PC-3 (cell line): ENCODE data around the gene MPP1. TPM values are rescaled to one million over a fixed set of nuclear protein-coding genes. Genes with fewer than 3 reads are reported as not detected.
A peak's percentile ranks its signal among the peaks of the same experiment; 100 is the strongest.

Experiments used
- ATAC-seq: fragments of 200-7000 bp; cut with Tn5 transposase; 2 replicates; pipeline ENCODE4 v1.9.1; 2020; ENCODE audit warnings: mild to moderate bottlenecking, moderate library complexity
- Bru-seq: library from RNA; stranded (reverse); fragments of 400-500 nt; gene quantifications from one replicate; lab custom pipeline; 2021; lab: Mats Ljungman, UMichigan
- BruChase-seq, 2 experiments: library from RNA; stranded (reverse); fragments of 400-500 nt; gene quantifications; one replicate each; lab custom pipeline; 2021; lab: Mats Ljungman, UMichigan
- BruUV-seq: library from RNA; stranded (reverse); fragments of 400-500 nt; replicated peaks from 2 replicates; lab custom pipeline; 2021; lab: Mats Ljungman, UMichigan
- CTCF ChIA-PET: fragments of 300-600 bp; sonication (Branson Sonifier 250); formaldehyde crosslinking; loops from one replicate; lab custom pipeline; 2022; ENCODE audit warnings: antibody characterized with exemption; lab: Charles Lee
- POLR2A ChIA-PET: fragments of 300-600 bp; sonication (Branson Sonifier 250); formaldehyde crosslinking; loops from one replicate; lab custom pipeline; 2022; ENCODE audit warnings: antibody characterized with exemption; ENCODE audit not compliant: unreplicated experiment; lab: Charles Lee
- DNase-seq: peaks from one replicate; pipeline ENCODE4 v3.0.0-alpha.2; 2015
- H2AFZ ChIP-seq: fragments of 300-600 bp; sonication (generic); 2 replicates; pipeline ENCODE4 v1.6.0; 2016; ENCODE audit warnings: antibody characterized with exemption, low read length
- H3F3A ChIP-seq: fragments of 300-600 bp; sonication (generic); one replicate; pipeline ENCODE4 v1.6.0; 2017; ENCODE audit warnings: antibody characterized with exemption, low read length, control low read depth, mild to moderate bottlenecking; ENCODE audit not compliant: unreplicated experiment
- H3K27ac ChIP-seq: fragments of 300-600 bp; sonication (generic); 2 replicates; pipeline ENCODE4 v1.5.1; 2016; ENCODE audit warnings: mild to moderate bottlenecking, low read length
- H3K27me3 ChIP-seq: fragments of 300-600 bp; sonication (generic); 2 replicates; pipeline ENCODE4 v1.6.1; 2016; ENCODE audit warnings: low read length, mixed read lengths
- H3K36me3 ChIP-seq: fragments of 300-600 bp; sonication (generic); 2 replicates; pipeline ENCODE4 v1.6.1; 2016; ENCODE audit warnings: low read depth, mixed run types, low read length, mixed read lengths
- H3K4me1 ChIP-seq: fragments of 300-600 bp; sonication (generic); 2 replicates; pipeline ENCODE4 v1.5.1; 2016; ENCODE audit warnings: low read length; ENCODE audit not compliant: insufficient read depth
- H3K4me2 ChIP-seq: fragments of 300-600 bp; sonication (generic); 2 replicates; pipeline ENCODE4 v1.6.0; 2016; ENCODE audit warnings: low read length
- H3K4me3 ChIP-seq: fragments of 300-600 bp; sonication (generic); 2 replicates; pipeline ENCODE4 v1.5.1; 2016; ENCODE audit warnings: mild to moderate bottlenecking, low read length, mixed read lengths
- H3K79me2 ChIP-seq: fragments of 300-600 bp; sonication (generic); 2 replicates; pipeline ENCODE4 v1.6.1; 2017; ENCODE audit warnings: low read length, mixed read lengths
- H3K9ac ChIP-seq: fragments of 300-600 bp; sonication (generic); 2 replicates; pipeline ENCODE4 v1.6.0; 2016; ENCODE audit warnings: mild to moderate bottlenecking, low read length
- H3K9me2 ChIP-seq: fragments of 300-600 bp; sonication (generic); replicated peaks from 2 replicates; pipeline ENCODE4 v1.6.1; 2016; ENCODE audit warnings: mixed run types, low read length, mixed read lengths
- H3K9me3 ChIP-seq: fragments of 300-600 bp; sonication (generic); 2 replicates; pipeline ENCODE4 v1.6.1; 2016; ENCODE audit warnings: low read length, mixed read lengths
- H4K20me1 ChIP-seq: fragments of 300-600 bp; sonication (generic); 2 replicates; pipeline ENCODE4 v1.6.1; 2016; ENCODE audit warnings: low read length, mixed read lengths
- CTCF ChIP-seq: fragments of 300-600 bp; sonication (generic); conservative IDR thresholded peaks from 2 replicates; pipeline ENCODE4 v1.5.1; 2017; ENCODE audit warnings: antibody characterized with exemption, low read depth, mild to moderate bottlenecking, low read length
- EZH2 ChIP-seq: fragments of 300-600 bp; sonication (generic); IDR thresholded peaks from one replicate; pipeline ENCODE4 v1.6.1; 2017; ENCODE audit warnings: antibody characterized with exemption, mild to moderate bottlenecking, low read length; ENCODE audit not compliant: unreplicated experiment
- EZH2phosphoT487 ChIP-seq: fragments of 300-600 bp; sonication (generic); IDR thresholded peaks from 2 replicates; pipeline ENCODE4 v1.6.1; 2018; ENCODE audit warnings: mild to moderate bottlenecking, antibody characterized with exemption, low read length, borderline replicate concordance
- intact Hi-C: fragments of 100-400 bp; cut with micrococcal nuclease; formaldehyde crosslinking; loops from 2 replicates; pipeline ENCODE4 v1.9.0; 2023
- long read RNA-seq: library from polyadenylated mRNA; unstranded; transcript quantifications from one replicate; pipeline ENCODE4 v2.0.0, GENCODE V29; 2021; ENCODE audit not compliant: unreplicated experiment
- total RNA-seq: library from RNA; depleted of rRNA; stranded (reverse); fragments of >200 nt; gene quantifications from 2 replicates; pipeline ENCODE4 v1.2.3, GENCODE V29; 2014; rRNA removed

Gene MPP1
- total RNA-seq (18.3 and 18.8 TPM in 2 replicates), Bru-seq, nascent RNA (percentile 43 among the genes with signal in this experiment), BruChase-seq, experiment 1, labeled RNA remaining after a 6-hour chase (percentile 46 among the genes with signal in this experiment), BruChase-seq, experiment 2, labeled RNA remaining after a 2-hour chase (percentile 51 among the genes with signal in this experiment)
- long read RNA-seq, transcript MPP1-202 (12 exons, 2,042 nt) = major isoform, 15 of 21 reads
- long read RNA-seq, partial matches to known transcripts = 0 of 21 reads
- long read RNA-seq, other reads (novel, unspliced or antisense) = 6 of 21 reads

GRCh38 chrX:154804957-154805695, at the start of gene MPP1:
Gene MPP1, minus strand, starts transcription at chrX:154805485. Its CDS starts 112 bp downstream, at chrX:154805373.
- no peak within 1 kb of the TSS for H3K27ac ChIP-seq
- no peaks in the 10 kb centered on the region for H3K79me2 ChIP-seq
- H3K4me2 ChIP-seq = peak within 1 kb of the TSS; percentile 97
- TF ChIP-seq EZH2 (no peak), CTCF (no peak), EZH2phosphoT487 (no peak)
- peak within 1 kb of the TSS; percentile 92 for H3K4me3 ChIP-seq
- H3F3A ChIP-seq = peaks cover 1% of the 10 kb centered on the region
- H3K9me3 ChIP-seq = no peaks in the 10 kb centered on the region
- intact Hi-C loops = loop anchor here (5.0 kb wide), 1 partner anchor 43 kb away; the partner anchor contains the start of gene DKC1
- H3K9me2 ChIP-seq = no peaks in the 10 kb centered on the region
- H3K27me3 ChIP-seq = no peaks in the 10 kb centered on the region
- ChIA-PET CTCF (no interaction called here), POLR2A (no interaction called here)
- BruUV-seq = TSS peak; percentile 43
- no peaks in the 10 kb centered on the region for H3K36me3 ChIP-seq
- peaks cover 33% of the 10 kb centered on the region for H3K4me1 ChIP-seq
- peak within 1 kb of the TSS; percentile 67 for H3K9ac ChIP-seq
- DNase-seq (peak; percentile 86), ATAC-seq (peak; percentile 97)
- peak within 1 kb of the TSS; percentile 99 for H2AFZ ChIP-seq
- H4K20me1 ChIP-seq = no peaks in the 10 kb centered on the region

- H3K27ac ChIP-seq = no peak overlapping the region
- no peak overlapping the region for H3K4me3 ChIP-seq
- H3K36me3 ChIP-seq = no peaks in the 10 kb centered on the region
- ChIA-PET CTCF (no interaction called here), POLR2A (no interaction called here)
- DNase-seq (no peak), ATAC-seq (no peak)
- no TSS peak for BruUV-seq
- H3K9me2 ChIP-seq = no peaks in the 10 kb centered on the region
- H3K9ac ChIP-seq = no peak overlapping the region
- H3K4me1 ChIP-seq = no peaks in the 10 kb centered on the region
- no peaks in the 10 kb centered on the region for H3K79me2 ChIP-seq
- no peaks in the 10 kb centered on the region for H3K27me3 ChIP-seq
- no peaks in the 10 kb centered on the region for H3K9me3 ChIP-seq
- intact Hi-C loops = no loop called here
- H3F3A ChIP-seq = no peaks in the 10 kb centered on the region
- no peak overlapping the region for H2AFZ ChIP-seq
- TF ChIP-seq CTCF (no peak), EZH2phosphoT487 (no peak)
- no peak overlapping the region for H3K4me2 ChIP-seq
- H4K20me1 ChIP-seq = no peaks in the 10 kb centered on the region
Observed at GRCh38 chrX:154850957-154851611, 45.8 kb upstream of the MPP1 start.
